ENCODE measurements around the gene ECT2L.

ECT2L gene

GRCh38 chr6:138885156-138885819 is 89.4 kb downstream of the ECT2L start:
- DNase-seq (ENCODE audit: low read depth in 1 of 2, low spot score in 1 of 2) = no peak
- TF ChIP-seq CTCF (IDR thresholded peaks at IDR 0.05; ENCODE audit: insufficient read depth, low read length) (no peak), GABPA (IDR thresholded peaks at IDR 0.05; ENCODE audit: low read depth) (no peak), POLR2AphosphoS5 (IDR thresholded peaks at IDR 0.05; ENCODE audit: low read depth) (no peak), SPI1 (IDR thresholded peaks at IDR 0.05; ENCODE audit: borderline replicate concordance, low read depth) (no peak), REST (IDR thresholded peaks at IDR 0.05; ENCODE audit: insufficient replicate concordance, low read depth) (no peak)
- Histone ChIP-seq H3K27me3 (ENCODE audit: insufficient read depth, poor library complexity, severe bottlenecking) (no peaks in the 10 kb centered on the region), H3K27ac (replicated peaks) (no peak overlapping the region), H3K4me3 (replicated peaks; ENCODE audit: insufficient read depth, low read length) (no peak overlapping the region)

GRCh38 chr6:138891255-138891986 is 95.5 kb downstream of the ECT2L start:
- Histone ChIP-seq H3K4me3 (replicated peaks; ENCODE audit: insufficient read depth, low read length) (no peak overlapping the region), H3K27me3 (ENCODE audit: insufficient read depth, poor library complexity, severe bottlenecking) (no peaks in the 10 kb centered on the region), H3K27ac (replicated peaks) (no peak overlapping the region)
- TF ChIP-seq GABPA (IDR thresholded peaks at IDR 0.05; ENCODE audit: low read depth) (no peak), SPI1 (IDR thresholded peaks at IDR 0.05; ENCODE audit: borderline replicate concordance, low read depth) (no peak), CTCF (IDR thresholded peaks at IDR 0.05; ENCODE audit: insufficient read depth, low read length) (no peak), REST (IDR thresholded peaks at IDR 0.05; ENCODE audit: insufficient replicate concordance, low read depth) (no peak), POLR2AphosphoS5 (IDR thresholded peaks at IDR 0.05; ENCODE audit: low read depth) (no peak)
- no peak for DNase-seq (ENCODE audit: low read depth in 1 of 2, low spot score in 1 of 2)

GRCh38 chr6:138896104-138896756 is 100.3 kb downstream of the ECT2L start:
- no peak for TF ChIP-seq GABPA (IDR thresholded peaks at IDR 0.05; ENCODE audit: low read depth)
- TF ChIP-seq SPI1 (IDR thresholded peaks at IDR 0.05; ENCODE audit: borderline replicate concordance, low read depth) = no peak

GRCh38 chr6:138897031-138897430 is 101.1 kb downstream of the ECT2L start:
- Histone ChIP-seq H3K4me3 (replicated peaks; ENCODE audit: insufficient read depth, low read length) (no peak overlapping the region), H3K27me3 (ENCODE audit: insufficient read depth, poor library complexity, severe bottlenecking) (no peaks in the 10 kb centered on the region), H3K27ac (replicated peaks) (no peak overlapping the region)
- no peak for TF ChIP-seq REST (IDR thresholded peaks at IDR 0.05; ENCODE audit: insufficient replicate concordance, low read depth)
- TF ChIP-seq POLR2AphosphoS5 (IDR thresholded peaks at IDR 0.05; ENCODE audit: low read depth) = no peak
- TF ChIP-seq CTCF (IDR thresholded peaks at IDR 0.05; ENCODE audit: insufficient read depth, low read length) = no peak
- no peak for TF ChIP-seq SPI1 (IDR thresholded peaks at IDR 0.05; ENCODE audit: borderline replicate concordance, low read depth)
- TF ChIP-seq GABPA (IDR thresholded peaks at IDR 0.05; ENCODE audit: low read depth) = no peak
- no peak for DNase-seq (ENCODE audit: low read depth in 1 of 2, low spot score in 1 of 2)

More at GRCh38 chr6:138896104-138896756, 100.3 kb downstream of the ECT2L start:
- Histone ChIP-seq H3K27me3 (ENCODE audit: insufficient read depth, poor library complexity, severe bottlenecking) (no peaks in the 10 kb centered on the region), H3K27ac (replicated peaks) (no peak overlapping the region), H3K4me3 (replicated peaks; ENCODE audit: insufficient read depth, low read length) (no peak overlapping the region)
- DNase-seq (ENCODE audit: low read depth in 1 of 2, low spot score in 1 of 2) = no peak

Measured in HL-60 (cell line).